Lower leg skin (tissue), 4 donors: Measurements from ENCODE around the gene EFTUD2. TPM values are rescaled to one million over a fixed set of nuclear protein-coding genes. Genes with fewer than 3 reads are reported as not detected.

ENCODE experiments used
- DNase-seq, 2 donors: peaks; one replicate each; pipeline ENCODE4 v3.0.0-alpha.2; 2019; ENCODE audit warnings: low spot score in 2 of 2
- H3K4me3 ChIP-seq: fragments of 200-600 bp; sonication (generic); 2 replicates; pipeline ENCODE4 v1.5.1; 2017; ENCODE audit warnings: mild to moderate bottlenecking, low read depth; ENCODE audit not compliant: poor library complexity, severe bottlenecking
- POLR2A ChIP-seq, 2 donors: fragments of 450-650 bp; IDR thresholded peaks; one replicate each; pipeline ENCODE4 v1.6.1; 2016 to 2017; ENCODE audit warnings: antibody characterized with exemption in 2 of 2, mild to moderate bottlenecking in 1 of 2, moderate library complexity in 1 of 2
- WGBS, 2 donors: methylation state at CpG; one replicate each; pipeline ENCODE4 v1.1.5; 2018; 5-methylcytosine and 5-hydroxymethylcytosine counted together
- intact Hi-C: fragments of 100-400 bp; cut with DNase I; formaldehyde crosslinking; loops from one replicate; pipeline ENCODE4 v1.15.0; 2023; ENCODE audit warnings: low total_unique reads
- total RNA-seq, 4 donors: library from RNA; depleted of rRNA; stranded (reverse); fragments of >200 nt; gene quantifications; one replicate each; pipeline ENCODE4 v1.1.0, GENCODE V29; 2016
- TF ChIP-seq, protein P1 (sequence below), 3 donors: fragments of 450-650 bp; IDR thresholded peaks; one replicate each; pipeline ENCODE4 v1.5.1; 2016; ENCODE audit warnings: antibody characterized with exemption in 3 of 3, mild to moderate bottlenecking in 3 of 3, moderate library complexity in 2 of 3

The EFTUD2 gene
- total RNA-seq, 4 donors from 2014 or later: 45.0 to 69.2 (median 51.5) TPM

- TF ChIP-seq POLR2A (IDR thresholded peaks at IDR 0.05): no peak
- TF ChIP-seq, protein P1, sequence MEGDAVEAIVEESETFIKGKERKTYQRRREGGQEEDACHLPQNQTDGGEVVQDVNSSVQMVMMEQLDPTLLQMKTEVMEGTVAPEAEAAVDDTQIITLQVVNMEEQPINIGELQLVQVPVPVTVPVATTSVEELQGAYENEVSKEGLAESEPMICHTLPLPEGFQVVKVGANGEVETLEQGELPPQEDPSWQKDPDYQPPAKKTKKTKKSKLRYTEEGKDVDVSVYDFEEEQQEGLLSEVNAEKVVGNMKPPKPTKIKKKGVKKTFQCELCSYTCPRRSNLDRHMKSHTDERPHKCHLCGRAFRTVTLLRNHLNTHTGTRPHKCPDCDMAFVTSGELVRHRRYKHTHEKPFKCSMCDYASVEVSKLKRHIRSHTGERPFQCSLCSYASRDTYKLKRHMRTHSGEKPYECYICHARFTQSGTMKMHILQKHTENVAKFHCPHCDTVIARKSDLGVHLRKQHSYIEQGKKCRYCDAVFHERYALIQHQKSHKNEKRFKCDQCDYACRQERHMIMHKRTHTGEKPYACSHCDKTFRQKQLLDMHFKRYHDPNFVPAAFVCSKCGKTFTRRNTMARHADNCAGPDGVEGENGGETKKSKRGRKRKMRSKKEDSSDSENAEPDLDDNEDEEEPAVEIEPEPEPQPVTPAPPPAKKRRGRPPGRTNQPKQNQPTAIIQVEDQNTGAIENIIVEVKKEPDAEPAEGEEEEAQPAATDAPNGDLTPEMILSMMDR (IDR thresholded peaks at IDR 0.05): no peak
- DNase-seq: peak in 1 of 2 donors; percentile 84
- H3K4me3 ChIP-seq: no peak overlapping the region
- WGBS, 2 donors: 65 to 71% methylated on average over 11 of the region's 11 CpGs
- intact Hi-C loops: loop anchor here (5.0 to 10.0 kb wide), 2 partner anchors 106 to 189 kb away; no protein-coding TSS in a partner anchor
These were observed 16.9 kb upstream of the EFTUD2 start for GRCh38 chr17:44915862-44916780.

DNA sequence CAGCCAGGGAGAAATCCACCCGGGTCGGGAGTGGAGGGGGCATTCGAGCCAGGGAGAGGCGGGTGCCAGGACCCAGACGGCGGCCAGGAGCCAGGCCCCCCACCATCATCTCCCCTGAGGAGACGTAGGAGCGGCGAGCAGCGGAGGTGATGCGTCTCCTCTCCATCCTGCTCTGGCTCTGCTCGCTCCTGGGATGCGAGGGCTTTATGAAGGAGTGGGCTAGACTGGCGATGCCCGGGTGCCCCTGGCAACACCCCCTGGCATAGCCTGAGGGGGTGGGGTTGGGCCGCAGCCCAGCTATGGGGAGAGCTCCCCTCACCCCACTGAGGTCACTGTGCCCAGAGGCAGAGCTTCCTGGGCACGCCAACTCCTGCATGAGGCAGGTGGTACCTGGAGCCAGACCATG is 16.1 kb upstream of the EFTUD2 start, which contains the start of gene GFAP:
Gene GFAP, minus strand, starts transcription at position 180 of the 406 bp plus-strand sequence. Its CDS starts 14 bp downstream, at position 166.
- H3K4me3 ChIP-seq: no peak within 1 kb of the TSS
- no peak for TF ChIP-seq POLR2A (IDR thresholded peaks at IDR 0.05)
- TF ChIP-seq, protein P1 (IDR thresholded peaks at IDR 0.05): no peak
- WGBS, 2 donors: 77 to 84% methylated on average over 14 to 16 of the region's 17 CpGs
- intact Hi-C loops: loop anchor here (5.0 to 10.0 kb wide), 2 partner anchors 107 to 189 kb away; no protein-coding TSS in a partner anchor
- DNase-seq: no peak

- DNase-seq: no peak
- intact Hi-C loops: loop anchor here (5.0 to 10.0 kb wide), 2 partner anchors 108 to 190 kb away; no protein-coding TSS in a partner anchor
- 76 to 91% methylated on average over 13 to 19 of the region's 19 CpGs for WGBS, 2 donors
- no peak overlapping the region for H3K4me3 ChIP-seq
- TF ChIP-seq, protein P1 (IDR thresholded peaks at IDR 0.05): no peak
- TF ChIP-seq POLR2A (IDR thresholded peaks at IDR 0.05): no peak
These were observed 15.5 kb upstream of the EFTUD2 start for GRCh38 chr17:44914698-44915271.

DNA sequence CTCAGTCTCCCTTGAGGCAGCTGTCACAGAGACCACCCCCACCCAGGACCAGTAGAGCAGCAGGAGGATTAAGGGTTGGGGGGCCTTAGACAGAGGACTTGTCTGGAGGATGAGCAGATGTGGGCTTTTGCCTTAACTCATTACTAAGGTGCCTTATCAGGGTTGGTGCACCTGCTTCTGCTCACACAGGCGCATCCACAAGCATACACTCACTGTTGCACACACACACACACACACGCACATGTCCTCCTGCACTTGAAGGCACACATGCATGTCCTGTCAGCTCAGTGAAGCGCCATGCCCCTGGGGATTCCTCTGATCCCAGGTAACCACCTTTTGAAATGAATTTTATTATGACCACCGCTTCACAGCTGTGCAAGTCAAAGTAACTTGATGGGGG is 14.9 kb upstream of the EFTUD2 start:
- WGBS, 2 donors: 90 to 93% methylated on average over 4 of the region's 4 CpGs
- no peak overlapping the region for H3K4me3 ChIP-seq
- TF ChIP-seq, protein P1 (IDR thresholded peaks at IDR 0.05): no peak
- no peak for TF ChIP-seq POLR2A (IDR thresholded peaks at IDR 0.05)
- no peak for DNase-seq
- intact Hi-C loops: loop anchor here (10.0 kb wide), 1 partner anchor 191 kb away; no protein-coding TSS in a partner anchor

DNA sequence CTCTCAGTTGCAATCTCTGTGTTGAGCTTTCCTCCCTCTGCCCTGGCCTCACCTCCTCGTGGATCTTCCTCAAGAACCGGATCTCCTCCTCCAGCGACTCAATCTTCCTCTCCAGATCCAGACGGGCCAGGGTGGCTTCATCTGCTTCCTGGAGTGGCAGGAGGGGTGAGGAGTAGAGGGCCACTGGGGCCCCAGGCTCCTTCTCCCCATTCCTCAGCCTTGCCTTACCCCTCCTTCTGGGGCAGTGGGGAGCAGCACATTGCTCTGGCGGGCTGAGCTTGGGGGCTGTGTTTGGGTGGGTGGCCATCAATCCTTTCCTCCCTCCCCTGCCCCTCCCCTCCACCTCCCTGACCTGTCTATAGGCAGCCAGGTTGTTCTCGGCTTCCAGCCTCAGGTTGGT is 14.4 kb upstream of the EFTUD2 start:
- TF ChIP-seq, protein P1 (IDR thresholded peaks at IDR 0.05): no peak
- TF ChIP-seq POLR2A (IDR thresholded peaks at IDR 0.05): no peak

More for the DNA sequence above, 14.4 kb upstream of the EFTUD2 start:
- 52 to 60% methylated on average over 6 of the region's 6 CpGs for WGBS, 2 donors
- intact Hi-C loops: loop anchor here (10.0 kb wide), 1 partner anchor 191 kb away; no protein-coding TSS in a partner anchor
- no peak overlapping the region for H3K4me3 ChIP-seq
- no peak for DNase-seq
